ENCODE results near the gene KRT73. TPM values are rescaled to one million over a fixed set of nuclear protein-coding genes. Genes with fewer than 3 reads are reported as not detected.

Gene KRT73
- total RNA-seq, 1 experiment from 2014 or later: not detected

DNA sequence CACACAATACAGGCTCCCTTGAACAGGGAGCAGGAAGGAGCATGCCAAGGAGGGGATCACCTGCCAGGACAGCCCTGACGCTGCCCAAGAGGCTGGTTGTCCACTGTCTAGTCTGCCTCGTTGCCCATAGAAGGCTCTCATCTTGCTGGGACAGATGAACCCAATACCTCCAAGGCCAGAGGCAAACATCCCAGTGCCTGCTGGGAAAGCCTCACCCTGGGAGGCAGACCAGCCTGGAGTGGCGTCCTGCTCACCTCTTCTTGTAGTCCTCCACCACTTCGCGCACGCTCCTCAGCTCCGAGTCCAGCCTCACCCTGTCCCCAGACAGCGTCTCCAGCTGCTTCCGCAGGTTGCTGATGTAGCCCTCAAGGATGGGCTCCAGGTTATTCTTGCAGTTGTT is 2.4 kb downstream of the KRT73 start:
- CTCF ChIA-PET: no interaction called here
- POLR2A ChIA-PET: no interaction called here

DNA sequence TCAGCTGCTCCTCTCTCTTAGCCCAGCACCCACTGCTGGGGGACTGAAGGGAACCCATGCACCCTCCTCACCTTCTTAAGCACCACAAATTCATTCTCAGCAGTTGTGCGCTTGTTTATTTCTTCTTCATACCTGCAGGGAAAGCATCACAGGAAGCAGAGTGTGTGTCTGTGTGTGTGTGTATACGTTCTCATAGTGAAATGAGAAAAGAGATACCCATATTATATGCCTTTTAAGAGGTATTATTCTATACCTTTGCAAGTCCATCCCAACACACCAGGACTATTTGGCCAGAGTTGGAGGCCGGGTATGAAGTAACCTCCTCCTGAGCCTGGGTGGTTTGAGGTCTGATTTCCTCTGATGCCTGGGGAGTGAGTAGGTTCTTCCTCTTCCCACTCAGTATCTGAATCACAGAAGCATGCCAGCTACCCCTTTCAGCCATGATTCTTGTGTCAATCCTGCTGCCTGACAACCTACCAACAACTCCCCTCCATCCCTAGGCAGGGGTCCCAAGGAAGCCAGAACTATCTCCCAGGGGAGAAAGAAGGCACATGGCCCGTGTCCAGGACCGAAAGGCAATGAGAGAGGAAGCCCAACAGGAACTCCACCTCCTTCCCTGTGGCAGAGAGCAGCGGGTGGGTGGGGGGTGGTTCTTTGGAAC is 3.0 kb downstream of the KRT73 start:
- TF ChIP-seq, protein P1, sequence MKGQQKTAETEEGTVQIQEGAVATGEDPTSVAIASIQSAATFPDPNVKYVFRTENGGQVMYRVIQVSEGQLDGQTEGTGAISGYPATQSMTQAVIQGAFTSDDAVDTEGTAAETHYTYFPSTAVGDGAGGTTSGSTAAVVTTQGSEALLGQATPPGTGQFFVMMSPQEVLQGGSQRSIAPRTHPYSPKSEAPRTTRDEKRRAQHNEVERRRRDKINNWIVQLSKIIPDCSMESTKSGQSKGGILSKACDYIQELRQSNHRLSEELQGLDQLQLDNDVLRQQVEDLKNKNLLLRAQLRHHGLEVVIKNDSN (CRISPR knock-in tag; IDR thresholded peaks at IDR 0.05): no peak
- H3K4me3 Mint-ChIP-seq: no peak overlapping the region
- peaks cover 4% of the 10 kb centered on the region; the same call in 1 of the 2 replicates for H3K4me1 Mint-ChIP-seq
- no peak overlapping the region for H3K27ac Mint-ChIP-seq
- no peaks in the 10 kb centered on the region for H3K9me3 Mint-ChIP-seq
- DNase-seq (ENCODE audit: low spot score): no peak
- ChIA-PET CTCF (no interaction called here), POLR2A (no interaction called here)
- no peak for ATAC-seq
- no peaks in the 10 kb centered on the region for H3K36me3 Mint-ChIP-seq
- peaks cover 3% of the 10 kb centered on the region; the same call in 1 of the 2 replicates for H3K27me3 Mint-ChIP-seq (ENCODE audit: low read depth)

More for the DNA sequence above, 2.4 kb downstream of the KRT73 start:
- H3K36me3 Mint-ChIP-seq: no peaks in the 10 kb centered on the region
- no peak for DNase-seq (ENCODE audit: low spot score)
- ATAC-seq: no peak
- H3K27me3 Mint-ChIP-seq (ENCODE audit: low read depth): peaks cover under 1% of the 10 kb centered on the region; the same call in 1 of the 2 replicates
- H3K9me3 Mint-ChIP-seq: no peaks in the 10 kb centered on the region
- no peak overlapping the region for H3K27ac Mint-ChIP-seq
- peaks cover under 1% of the 10 kb centered on the region; the same call in 1 of the 2 replicates for H3K4me1 Mint-ChIP-seq
- no peak overlapping the region for H3K4me3 Mint-ChIP-seq
- TF ChIP-seq SP1 (CRISPR knock-in tag; conservative IDR thresholded peaks at IDR 0.05) (no peak), FOXP1 (CRISPR knock-in tag; IDR thresholded peaks at IDR 0.05; ENCODE audit: borderline replicate concordance) (no peak), GABPB1 (CRISPR knock-in tag; IDR thresholded peaks at IDR 0.05) (no peak), FOXK1 (CRISPR knock-in tag; IDR thresholded peaks at IDR 0.05) (no peak), ELF4 (CRISPR knock-in tag; IDR thresholded peaks at IDR 0.05; ENCODE audit: low read depth) (no peak), ESRRA (CRISPR knock-in tag; IDR thresholded peaks at IDR 0.05; ENCODE audit: borderline replicate concordance) (no peak), ZNF219 (CRISPR knock-in tag; IDR thresholded peaks at IDR 0.05; ENCODE audit: borderline replicate concordance) (no peak), JAZF1 (CRISPR knock-in tag; IDR thresholded peaks at IDR 0.05) (no peak), NR1H2 (CRISPR knock-in tag; IDR thresholded peaks at IDR 0.05) (no peak), SMAD3 (CRISPR knock-in tag; IDR thresholded peaks at IDR 0.05; ENCODE audit: borderline replicate concordance) (no peak), MYBL2 (CRISPR knock-in tag; IDR thresholded peaks at IDR 0.05) (no peak), MXD4 (CRISPR knock-in tag; IDR thresholded peaks at IDR 0.05; ENCODE audit: borderline replicate concordance) (no peak), ZNF423 (CRISPR knock-in tag; IDR thresholded peaks at IDR 0.05) (no peak)
- TF ChIP-seq, protein P2, sequence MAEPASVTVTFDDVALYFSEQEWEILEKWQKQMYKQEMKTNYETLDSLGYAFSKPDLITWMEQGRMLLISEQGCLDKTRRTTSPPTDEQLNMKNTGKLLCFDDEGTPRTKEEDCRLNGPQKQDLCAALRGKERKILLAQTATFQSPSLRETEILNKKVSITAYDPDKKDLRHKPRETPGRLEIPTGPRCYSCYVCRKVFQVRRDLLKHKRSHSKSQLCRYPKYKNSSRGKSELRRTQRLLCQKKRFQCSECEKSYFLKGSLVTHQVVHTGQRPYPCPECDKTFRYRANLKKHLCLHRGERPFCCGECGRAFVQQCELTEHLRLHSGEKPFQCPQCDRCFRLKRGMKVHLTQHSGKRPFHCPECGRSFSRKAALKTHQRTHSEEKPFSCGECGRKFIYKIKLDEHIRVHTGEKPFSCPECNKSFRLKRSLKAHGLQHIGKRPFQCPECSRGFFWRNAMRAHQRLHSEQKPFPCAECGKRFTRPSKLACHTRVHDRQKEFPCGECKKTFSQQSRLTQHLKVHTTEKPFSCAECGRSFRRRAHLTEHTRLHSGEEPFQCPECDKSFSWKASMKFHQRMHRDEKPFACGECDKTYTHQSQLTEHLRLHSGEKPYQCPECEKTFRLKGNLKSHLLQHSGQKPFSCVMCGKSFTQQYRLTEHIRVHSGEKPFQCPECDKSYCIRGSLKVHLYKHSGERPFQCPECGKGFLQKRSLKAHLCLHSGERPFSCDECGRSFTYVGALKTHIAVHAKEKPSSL (CRISPR knock-in tag; conservative IDR thresholded peaks at IDR 0.05): no peak
- TF ChIP-seq, protein P3, sequence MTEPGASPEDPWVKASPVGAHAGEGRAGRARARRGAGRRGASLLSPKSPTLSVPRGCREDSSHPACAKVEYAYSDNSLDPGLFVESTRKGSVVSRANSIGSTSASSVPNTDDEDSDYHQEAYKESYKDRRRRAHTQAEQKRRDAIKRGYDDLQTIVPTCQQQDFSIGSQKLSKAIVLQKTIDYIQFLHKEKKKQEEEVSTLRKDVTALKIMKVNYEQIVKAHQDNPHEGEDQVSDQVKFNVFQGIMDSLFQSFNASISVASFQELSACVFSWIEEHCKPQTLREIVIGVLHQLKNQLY (CRISPR knock-in tag; IDR thresholded peaks at IDR 0.05): no peak
- TF ChIP-seq, protein P4, sequence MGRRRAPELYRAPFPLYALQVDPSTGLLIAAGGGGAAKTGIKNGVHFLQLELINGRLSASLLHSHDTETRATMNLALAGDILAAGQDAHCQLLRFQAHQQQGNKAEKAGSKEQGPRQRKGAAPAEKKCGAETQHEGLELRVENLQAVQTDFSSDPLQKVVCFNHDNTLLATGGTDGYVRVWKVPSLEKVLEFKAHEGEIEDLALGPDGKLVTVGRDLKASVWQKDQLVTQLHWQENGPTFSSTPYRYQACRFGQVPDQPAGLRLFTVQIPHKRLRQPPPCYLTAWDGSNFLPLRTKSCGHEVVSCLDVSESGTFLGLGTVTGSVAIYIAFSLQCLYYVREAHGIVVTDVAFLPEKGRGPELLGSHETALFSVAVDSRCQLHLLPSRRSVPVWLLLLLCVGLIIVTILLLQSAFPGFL (CRISPR knock-in tag; IDR thresholded peaks at IDR 0.05; ENCODE audit: borderline replicate concordance): no peak
